Ovary (tissue), 3 donors: Measurements from ENCODE around the gene TRIP6.

Source experiments
- EP300 ChIP-seq: sonication (generic); formaldehyde crosslinking; IDR thresholded peaks from one replicate; pipeline ENCODE4 v1.6.1; 2017; ENCODE audit warnings: antibody characterized with exemption
- POLR2A ChIP-seq: fragments of 450-650 bp; IDR thresholded peaks from one replicate; pipeline ENCODE4 v1.6.1; 2017; ENCODE audit warnings: antibody characterized with exemption, mild to moderate bottlenecking, moderate library complexity
- TF ChIP-seq, protein P1 (sequence below), 3 donors: fragments of 450-650 bp in 2 of 3; fragments of 200-600 bp in 1 of 3; IDR thresholded peaks; one replicate each; pipeline versions ENCODE4 v1.5.1 to v1.8.0; 2016 to 2022; ENCODE audit warnings: antibody characterized with exemption in 3 of 3, mild to moderate bottlenecking in 1 of 3
- donor health status: DM: no; HTN: no; CAD: no.

DNA sequence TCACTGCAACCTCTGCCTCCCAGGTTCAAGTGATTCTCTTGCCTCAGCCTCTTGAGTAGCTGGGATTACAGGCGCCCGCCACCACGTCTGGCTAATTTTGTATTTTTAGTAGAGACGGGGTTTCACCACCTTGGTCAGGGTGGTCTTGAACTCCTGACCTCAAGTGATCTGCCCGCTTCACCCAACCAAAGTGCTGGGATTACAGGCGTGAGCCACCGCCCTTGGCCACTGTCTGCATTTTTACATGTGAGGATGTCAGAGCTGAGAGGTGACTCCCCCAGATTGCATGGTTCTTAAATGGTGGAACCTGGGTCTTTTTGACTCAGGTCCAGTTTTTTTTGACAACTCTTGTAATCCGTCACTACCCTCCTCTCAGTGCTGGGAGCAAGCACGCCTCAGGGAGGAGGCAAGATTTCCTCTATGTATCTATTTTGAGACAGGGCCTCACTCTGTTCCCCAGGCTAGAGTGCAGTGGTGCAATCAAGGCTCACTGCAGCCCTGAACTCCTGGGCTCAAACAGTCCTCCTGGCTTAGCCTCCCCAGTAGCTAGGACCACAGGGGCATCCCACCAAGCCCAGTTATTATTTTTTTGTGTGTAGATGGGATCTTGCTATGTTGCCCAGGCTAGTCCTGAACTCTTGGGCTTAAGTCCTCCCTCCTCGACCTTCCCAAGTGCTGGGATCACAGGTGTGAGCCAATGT, 6.6 kb downstream of the TRIP6 start:
- TF ChIP-seq POLR2A (no peak), EP300 (no peak)
- TF ChIP-seq, protein P1, sequence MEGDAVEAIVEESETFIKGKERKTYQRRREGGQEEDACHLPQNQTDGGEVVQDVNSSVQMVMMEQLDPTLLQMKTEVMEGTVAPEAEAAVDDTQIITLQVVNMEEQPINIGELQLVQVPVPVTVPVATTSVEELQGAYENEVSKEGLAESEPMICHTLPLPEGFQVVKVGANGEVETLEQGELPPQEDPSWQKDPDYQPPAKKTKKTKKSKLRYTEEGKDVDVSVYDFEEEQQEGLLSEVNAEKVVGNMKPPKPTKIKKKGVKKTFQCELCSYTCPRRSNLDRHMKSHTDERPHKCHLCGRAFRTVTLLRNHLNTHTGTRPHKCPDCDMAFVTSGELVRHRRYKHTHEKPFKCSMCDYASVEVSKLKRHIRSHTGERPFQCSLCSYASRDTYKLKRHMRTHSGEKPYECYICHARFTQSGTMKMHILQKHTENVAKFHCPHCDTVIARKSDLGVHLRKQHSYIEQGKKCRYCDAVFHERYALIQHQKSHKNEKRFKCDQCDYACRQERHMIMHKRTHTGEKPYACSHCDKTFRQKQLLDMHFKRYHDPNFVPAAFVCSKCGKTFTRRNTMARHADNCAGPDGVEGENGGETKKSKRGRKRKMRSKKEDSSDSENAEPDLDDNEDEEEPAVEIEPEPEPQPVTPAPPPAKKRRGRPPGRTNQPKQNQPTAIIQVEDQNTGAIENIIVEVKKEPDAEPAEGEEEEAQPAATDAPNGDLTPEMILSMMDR (IDR thresholded peaks at IDR 0.05), result no peak
